ENCODE measurements around the gene INPP5D.

DNA sequence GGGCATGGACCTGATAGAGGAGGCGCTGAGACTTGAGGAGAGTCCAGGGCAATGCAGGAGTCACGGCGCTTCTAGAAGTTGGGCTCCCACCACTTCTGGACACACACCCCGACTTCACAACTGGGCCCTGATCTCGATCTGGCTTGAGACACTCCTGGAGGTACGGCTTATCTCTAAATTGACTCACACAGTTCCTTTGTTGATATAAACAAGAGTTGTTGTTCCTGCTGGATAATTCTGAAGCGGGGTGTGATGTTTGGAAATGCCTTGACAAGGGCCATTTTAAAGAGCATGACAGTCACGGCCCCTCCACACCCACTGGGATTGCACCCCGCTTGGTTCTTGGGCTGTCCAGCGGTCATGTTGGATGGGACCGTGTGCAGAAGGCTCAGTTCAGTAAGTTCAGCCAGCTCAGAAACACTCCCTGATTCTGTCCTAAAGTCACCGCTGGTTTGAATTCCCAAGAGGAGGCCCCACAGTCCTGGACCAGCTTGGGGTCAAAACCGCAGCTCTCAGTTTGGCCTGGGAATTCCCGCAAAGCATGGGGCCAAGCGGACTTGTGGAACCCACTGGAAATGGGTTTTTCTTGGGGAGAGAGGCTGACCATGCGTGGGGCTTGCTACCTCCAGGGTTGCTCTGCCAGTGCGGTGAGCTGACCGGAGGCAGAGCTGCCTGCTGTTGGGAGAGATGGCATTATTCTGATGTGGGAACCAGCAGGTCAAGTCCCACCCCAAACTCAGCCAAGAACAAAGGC is 37.0 kb upstream of the INPP5D start:
- TF ChIP-seq CTCF (conservative IDR thresholded peaks at IDR 0.05) (no peak), EZH2 (IDR thresholded peaks at IDR 0.05; ENCODE audit: low read depth) (no peak)

Data from PC-9 (cell line).